Nephron (organoid): ENCODE results near the gene ALG12.

Experiments
- H3K27ac Mint-ChIP-seq, 3 experiments: 2 replicates each; pipeline ENCODE4 v1.8.0; 2020; ENCODE audit warnings: mixed read lengths in 3 of 3, mild to moderate bottlenecking in 2 of 3, moderate library complexity in 1 of 3
- H3K27me3 Mint-ChIP-seq: 2 replicates; pipeline ENCODE4 v1.8.0; 2021; ENCODE audit warnings: low read depth, mild to moderate bottlenecking, moderate library complexity, mixed read lengths
- H3K36me3 Mint-ChIP-seq: 2 replicates; pipeline ENCODE4 v1.8.0; 2020; ENCODE audit warnings: low read depth, mixed read lengths
- H3K4me1 Mint-ChIP-seq: 2 replicates; pipeline ENCODE4 v1.8.0; 2020; ENCODE audit warnings: mixed read lengths
- H3K4me3 Mint-ChIP-seq, 3 experiments: 2 replicates each; pipeline ENCODE4 v1.8.0; 2020; ENCODE audit warnings: mild to moderate bottlenecking in 3 of 3, mixed read lengths in 3 of 3, moderate library complexity in 2 of 3
- H3K9me3 Mint-ChIP-seq: 2 replicates; pipeline ENCODE4 v1.8.0; 2020; ENCODE audit warnings: mixed read lengths
- TF ChIP-seq, protein P1 (sequence below), 3 experiments: fragments of 200-600 bp; sonication (generic); IDR thresholded peaks; one replicate each; pipeline ENCODE4 v1.5.0; 2021; ENCODE audit warnings: antibody characterized with exemption in 3 of 3; ENCODE audit not compliant: unreplicated experiment in 3 of 3

Gene ALG12

DNA sequence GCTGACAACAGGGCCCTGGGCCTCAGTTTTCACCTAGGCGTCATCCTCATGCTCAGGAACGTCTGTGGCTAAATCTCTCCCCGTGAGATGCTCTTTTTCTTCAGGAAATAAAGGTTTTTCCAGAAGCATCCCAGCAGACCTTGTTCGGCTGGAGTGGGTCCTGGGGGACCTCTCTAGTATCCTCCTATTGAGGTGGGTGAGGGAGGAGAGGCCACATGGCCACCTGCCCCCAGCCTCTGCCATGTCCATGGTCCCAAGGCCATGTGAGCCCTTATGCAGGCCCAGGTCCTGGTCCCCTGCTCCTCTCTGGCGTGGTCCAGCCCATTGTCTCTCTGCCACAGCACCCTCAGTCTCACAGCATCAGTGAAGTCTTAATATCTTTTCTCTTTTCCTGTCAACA is 22.0 kb downstream of the ALG12 start:
- Mint-ChIP-seq H3K9me3 (peaks cover 30% of the 10 kb centered on the region), H3K4me3 (no peak overlapping the region), H3K27ac (no peak overlapping the region), H3K36me3 (peaks cover 91% of the 10 kb centered on the region), H3K4me1 (no peaks in the 10 kb centered on the region), H3K27me3 (peaks cover 3% of the 10 kb centered on the region)
- TF ChIP-seq, protein P1, sequence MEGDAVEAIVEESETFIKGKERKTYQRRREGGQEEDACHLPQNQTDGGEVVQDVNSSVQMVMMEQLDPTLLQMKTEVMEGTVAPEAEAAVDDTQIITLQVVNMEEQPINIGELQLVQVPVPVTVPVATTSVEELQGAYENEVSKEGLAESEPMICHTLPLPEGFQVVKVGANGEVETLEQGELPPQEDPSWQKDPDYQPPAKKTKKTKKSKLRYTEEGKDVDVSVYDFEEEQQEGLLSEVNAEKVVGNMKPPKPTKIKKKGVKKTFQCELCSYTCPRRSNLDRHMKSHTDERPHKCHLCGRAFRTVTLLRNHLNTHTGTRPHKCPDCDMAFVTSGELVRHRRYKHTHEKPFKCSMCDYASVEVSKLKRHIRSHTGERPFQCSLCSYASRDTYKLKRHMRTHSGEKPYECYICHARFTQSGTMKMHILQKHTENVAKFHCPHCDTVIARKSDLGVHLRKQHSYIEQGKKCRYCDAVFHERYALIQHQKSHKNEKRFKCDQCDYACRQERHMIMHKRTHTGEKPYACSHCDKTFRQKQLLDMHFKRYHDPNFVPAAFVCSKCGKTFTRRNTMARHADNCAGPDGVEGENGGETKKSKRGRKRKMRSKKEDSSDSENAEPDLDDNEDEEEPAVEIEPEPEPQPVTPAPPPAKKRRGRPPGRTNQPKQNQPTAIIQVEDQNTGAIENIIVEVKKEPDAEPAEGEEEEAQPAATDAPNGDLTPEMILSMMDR (IDR thresholded peaks at IDR 0.05; ENCODE audit: unreplicated experiment in 3 of 3) = no peak

DNA sequence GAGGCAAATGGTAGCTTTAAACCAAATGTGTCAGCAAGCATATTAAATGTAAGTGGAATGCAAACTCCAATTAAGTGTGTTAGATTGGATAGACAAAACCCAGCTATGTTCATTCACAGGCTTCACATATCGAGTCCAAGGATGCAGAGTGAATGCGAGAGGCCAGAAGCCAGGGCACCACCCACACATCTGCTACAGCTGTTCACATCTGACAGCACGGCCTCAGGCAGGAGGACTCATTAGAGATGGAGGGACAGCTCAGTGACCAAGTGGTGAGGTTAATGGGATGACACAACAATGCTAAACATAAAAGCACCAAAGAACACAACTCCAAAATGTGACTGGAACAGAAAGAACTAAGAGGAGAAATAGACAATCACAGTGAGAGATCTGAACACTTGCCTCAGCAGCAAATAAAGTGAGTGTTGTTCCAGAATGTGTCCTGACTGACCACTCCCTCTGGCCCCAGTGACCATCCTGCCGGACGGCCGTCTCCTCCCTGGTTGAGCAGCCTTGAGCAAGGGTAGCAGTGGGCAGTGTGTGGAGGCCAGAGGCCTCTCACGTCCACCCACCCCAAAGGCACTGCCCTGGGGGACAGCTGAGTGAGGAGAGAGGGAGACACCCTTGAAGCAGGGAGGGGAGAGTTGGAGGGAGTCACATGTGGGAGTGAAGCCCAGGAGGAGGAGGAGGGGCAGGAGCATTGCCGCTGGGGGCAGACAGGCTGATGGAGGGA is 23.8 kb downstream of the ALG12 start:
- no peak overlapping the region for H3K27ac Mint-ChIP-seq
- H3K4me1 Mint-ChIP-seq = no peaks in the 10 kb centered on the region
- H3K9me3 Mint-ChIP-seq = peaks cover 41% of the 10 kb centered on the region
- peaks cover 93% of the 10 kb centered on the region for H3K36me3 Mint-ChIP-seq
- no peak overlapping the region for H3K4me3 Mint-ChIP-seq
- TF ChIP-seq, protein P1 (IDR thresholded peaks at IDR 0.05; ENCODE audit: unreplicated experiment in 3 of 3) = no peak
- no peaks in the 10 kb centered on the region for H3K27me3 Mint-ChIP-seq

DNA sequence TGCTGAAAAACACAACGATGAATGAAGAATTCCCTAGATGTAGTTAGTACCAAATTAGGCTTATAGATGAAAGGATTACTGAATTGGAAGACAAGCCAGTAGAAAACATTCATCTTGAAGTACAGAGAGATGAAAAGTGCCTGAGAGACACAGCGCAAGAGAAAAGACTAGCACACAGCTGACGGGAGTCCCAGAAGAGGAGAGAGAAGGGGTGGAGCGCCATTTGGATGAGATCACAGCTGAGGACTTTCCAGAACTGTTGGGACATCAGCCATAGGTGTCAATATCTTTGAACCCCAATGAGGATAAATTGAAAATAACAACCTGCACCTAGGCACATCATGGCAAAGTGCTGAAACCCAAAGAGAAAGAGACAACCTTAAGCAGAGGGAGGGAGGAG is 25.2 kb downstream of the ALG12 start:
- Mint-ChIP-seq H3K27ac (no peak overlapping the region), H3K36me3 (peaks cover 95% of the 10 kb centered on the region), H3K27me3 (no peaks in the 10 kb centered on the region), H3K4me1 (peaks cover 1% of the 10 kb centered on the region), H3K4me3 (no peak overlapping the region), H3K9me3 (peaks cover 48% of the 10 kb centered on the region)
- TF ChIP-seq, protein P1 (IDR thresholded peaks at IDR 0.05; ENCODE audit: unreplicated experiment in 3 of 3) = no peak

DNA sequence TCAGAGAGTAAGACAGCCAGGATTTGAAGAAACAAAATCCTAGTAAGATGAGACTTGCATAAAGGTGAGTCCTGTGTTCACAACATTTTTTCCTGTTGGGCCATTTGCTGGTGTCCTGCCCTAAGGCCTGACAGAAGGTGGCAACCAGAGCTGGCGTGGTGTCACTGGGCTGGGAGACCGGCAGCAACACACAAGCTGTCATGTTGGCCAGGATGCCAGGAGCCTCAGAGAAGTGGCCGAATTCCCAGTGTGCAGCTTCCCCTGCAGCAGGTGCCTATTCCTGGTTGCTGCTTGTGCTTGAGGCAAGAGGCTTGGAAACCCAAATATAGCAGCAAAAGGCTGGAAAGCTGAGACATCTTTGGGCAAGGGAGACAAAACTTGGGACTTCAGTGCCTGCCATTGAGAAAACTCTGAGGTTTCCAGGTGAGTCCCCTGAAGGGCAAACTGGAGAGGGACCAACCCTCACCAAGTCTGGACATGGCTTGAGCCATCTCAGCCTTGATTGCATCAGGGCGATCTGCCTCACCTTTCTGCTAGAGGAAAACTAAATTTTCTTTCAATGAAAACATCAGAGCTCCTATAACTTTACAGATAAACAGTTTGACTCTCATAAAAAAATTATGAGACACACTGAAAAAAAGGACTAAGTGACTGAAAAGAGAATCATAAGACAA is 25.9 kb downstream of the ALG12 start:
- H3K36me3 Mint-ChIP-seq = peaks cover 95% of the 10 kb centered on the region
- H3K27me3 Mint-ChIP-seq = no peaks in the 10 kb centered on the region
- peaks cover 50% of the 10 kb centered on the region for H3K9me3 Mint-ChIP-seq
- no peak overlapping the region for H3K4me3 Mint-ChIP-seq
- TF ChIP-seq, protein P1 (IDR thresholded peaks at IDR 0.05; ENCODE audit: unreplicated experiment in 3 of 3) = no peak
- no peak overlapping the region for H3K27ac Mint-ChIP-seq
- peaks cover 6% of the 10 kb centered on the region for H3K4me1 Mint-ChIP-seq

DNA sequence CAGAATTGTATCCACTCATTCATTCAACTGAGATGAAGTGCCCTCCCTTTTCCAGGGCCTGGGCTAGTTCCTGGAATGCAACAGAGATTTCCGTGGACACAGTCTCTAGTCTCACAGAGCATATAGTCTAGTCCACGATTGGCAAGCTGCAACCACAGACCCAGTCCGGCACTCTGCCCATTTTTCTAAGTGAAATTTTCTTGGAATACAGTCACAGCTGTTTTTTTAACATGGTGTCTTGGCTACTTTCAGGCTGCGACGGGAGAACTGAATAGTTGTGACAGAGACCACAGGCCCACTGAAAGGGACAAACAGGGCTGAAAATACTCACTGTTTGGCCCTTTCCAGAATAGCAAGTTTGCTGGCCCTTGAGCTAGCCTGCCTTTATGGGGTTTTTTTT is 29.2 kb downstream of the ALG12 start:
- Mint-ChIP-seq H3K9me3 (peaks cover 53% of the 10 kb centered on the region), H3K36me3 (peaks cover 100% of the 10 kb centered on the region), H3K4me1 (peaks cover 11% of the 10 kb centered on the region), H3K27ac (no peak overlapping the region), H3K27me3 (no peaks in the 10 kb centered on the region), H3K4me3 (no peak overlapping the region)
- TF ChIP-seq, protein P1 (IDR thresholded peaks at IDR 0.05; ENCODE audit: unreplicated experiment in 3 of 3) = no peak
